Kidney (tissue), 14 donors: Measurements from ENCODE around the gene TMEM236. TPM values are rescaled to one million over a fixed set of nuclear protein-coding genes. Genes with fewer than 3 reads are reported as not detected.

Experiments used
- DNase-seq, 5 donors: peaks; one replicate each; pipeline ENCODE4 v3.0.0-alpha.2; 2013 to 2020
- FAIRE-seq: peaks from 2 replicates; lab custom pipeline; 2012; peaks lifted over from hg19 to GRCh38; lab: Jason Lieb, UNC
- H3K27ac ChIP-seq, 2 donors: one replicate each; pipeline ENCODE4 v1.7.0; 2013; ENCODE audit warnings: low read depth in 2 of 2, low read length in 2 of 2, inconsistent platforms in 1 of 2
- H3K27me3 ChIP-seq: one replicate; pipeline ENCODE4 v1.7.1; 2013; ENCODE audit warnings: low read length, inconsistent platforms; ENCODE audit not compliant: control insufficient read depth, insufficient read depth
- H3K36me3 ChIP-seq, 3 donors: one replicate each; pipeline versions ENCODE4 v1.7.0 to v1.7.1; 2013; ENCODE audit warnings: low read length in 3 of 3, control low read depth in 1 of 3, inconsistent platforms in 1 of 3; ENCODE audit not compliant: insufficient read depth in 3 of 3, control insufficient read depth in 2 of 3
- H3K4me1 ChIP-seq, 3 donors: one replicate each; pipeline versions ENCODE4 v1.7.0 to v1.7.1; 2013; ENCODE audit warnings: low read length in 3 of 3, inconsistent platforms in 1 of 3, low read depth in 1 of 3; ENCODE audit not compliant: control insufficient read depth in 2 of 3, insufficient read depth in 2 of 3
- H3K4me3 ChIP-seq, 3 donors: one replicate each; pipeline versions ENCODE4 v1.7.0 to v1.8.1; 2013; ENCODE audit warnings: low read length in 3 of 3, control low read depth in 1 of 3, inconsistent platforms in 1 of 3
- H3K9ac ChIP-seq, 3 donors: one replicate each; pipeline versions ENCODE4 v1.7.0 to v1.7.1; 2013; ENCODE audit warnings: low read length in 3 of 3, control low read depth in 1 of 3, inconsistent platforms in 1 of 3
- H3K9me3 ChIP-seq, 3 donors: one replicate each; pipeline versions ENCODE4 v1.7.0 to v1.7.1; 2013; ENCODE audit warnings: low read length in 3 of 3, control low read depth in 1 of 3, inconsistent platforms in 1 of 3; ENCODE audit not compliant: control insufficient read depth in 2 of 3, insufficient read depth in 1 of 3
- CTCF ChIP-seq: IDR thresholded peaks from 3 replicates; pipeline ENCODE4 v1.5.1; 2012; ENCODE audit warnings: mild to moderate bottlenecking, moderate library complexity, borderline replicate concordance; ENCODE audit not compliant: insufficient read depth; ENCODE audit errors: extremely low read depth
- intact Hi-C: fragments of 100-400 bp; cut with DNase I; formaldehyde crosslinking; loops from one replicate; pipeline ENCODE4 v1.11.1; 2022
- polyA plus RNA-seq: library from polyadenylated mRNA; stranded (reverse); fragments of 350-450 nt; fragmentation: Illumina TruSeq; extraction: RNeasy Lipid Tissue Mini Kit (QIAGEN cat#74804); gene quantifications from one replicate; pipeline ENCODE4 v1.2.3, GENCODE V29; 2014; ENCODE audit warnings: low read depth, low replicate concordance; ENCODE audit not compliant: insufficient read depth
- total RNA-seq: library from RNA; stranded (reverse); fragmentation: NEBNext Ultra II Directional; extraction: Animal tissue kit (Norgen Biotek cat#: 25700); gene quantifications from one replicate; pipeline ENCODE4 v1.2.1, GENCODE V29; 2021
- donor health status: control.
- donor health status: control.
- donor health status: control.
- donor health status: control.
- donor health status: control.
- donor health status: DM: yes; HTN: yes; CAD: no.
- donor health status: Normal renal cell carcinoma (clear cell type).

The TMEM236 gene
- total and polyA plus RNA-seq, 2 donors from 2014 or later: 0.09 to 1.9 TPM

GRCh38 chr10:17793823-17794644 lies 42.0 kb downstream of the TMEM236 start:
- Histone ChIP-seq H3K36me3 (no peaks in the 10 kb centered on the region), H3K27me3 (no peaks in the 10 kb centered on the region), H3K9me3 (no peaks in the 10 kb centered on the region), H3K9ac (no peak overlapping the region), H3K4me1 (no peaks in the 10 kb centered on the region), H3K27ac (no peak overlapping the region), H3K4me3 (no peak overlapping the region)
- TF ChIP-seq CTCF: no peak
- DNase-seq: no peak
- intact Hi-C loops: no loop called here
- FAIRE-seq: peak; percentile 73

- no peak overlapping the region for H3K27ac ChIP-seq
Measured at GRCh38 chr10:17795083-17795482, 43.1 kb downstream of the TMEM236 start.

GRCh38 chr10:17795813-17796594 lies 44.0 kb downstream of the TMEM236 start:
- FAIRE-seq: no peak
- intact Hi-C loops: no loop called here
- DNase-seq: no peak
- no peak overlapping the region for H3K9ac ChIP-seq
- H3K4me3 ChIP-seq: no peak overlapping the region
- no peak overlapping the region for H3K27ac ChIP-seq
- H3K4me1 ChIP-seq: no peaks in the 10 kb centered on the region
- H3K27me3 ChIP-seq: no peaks in the 10 kb centered on the region
- no peaks in the 10 kb centered on the region for H3K9me3 ChIP-seq
- no peaks in the 10 kb centered on the region for H3K36me3 ChIP-seq
- TF ChIP-seq CTCF: no peak

More at GRCh38 chr10:17795083-17795482, 43.1 kb downstream of the TMEM236 start:
- no peaks in the 10 kb centered on the region for H3K9me3 ChIP-seq
- no peak for TF ChIP-seq CTCF
- no peaks in the 10 kb centered on the region for H3K27me3 ChIP-seq
- no peaks in the 10 kb centered on the region for H3K36me3 ChIP-seq
- intact Hi-C loops: no loop called here
- DNase-seq (no peak), FAIRE-seq (no peak)
- no peaks in the 10 kb centered on the region for H3K4me1 ChIP-seq
- no peak overlapping the region for H3K9ac ChIP-seq
- no peak overlapping the region for H3K4me3 ChIP-seq
